Stimulated activated CD8-positive, alpha-beta memory T cell treated with anti-CD3 and anti-CD28 coated beads, Interleukin-4, amount 100 ng/mL, for 48 hours (primary cell): ENCODE results near the gene CCL22.
"Not testable (repeated sequence)": the region's sequence is repeated elsewhere in the genome, so short reads cannot be mapped to it uniquely, and the experiment has no call there.

ENCODE experiments used
- DNase-seq: peaks from one replicate; pipeline ENCODE4 v3.0.0-alpha.2; 2020

The CCL22 gene

GRCh38 chr16:57396786-57397185 is 38.2 kb downstream of the CCL22 start:
- no peak for DNase-seq

- not testable (repeated sequence) for DNase-seq
These were observed 38.9 kb downstream of the CCL22 start for GRCh38 chr16:57397493-57397892.

GRCh38 chr16:57401943-57402640 is 43.5 kb downstream of the CCL22 start:
- DNase-seq = no peak

DNA sequence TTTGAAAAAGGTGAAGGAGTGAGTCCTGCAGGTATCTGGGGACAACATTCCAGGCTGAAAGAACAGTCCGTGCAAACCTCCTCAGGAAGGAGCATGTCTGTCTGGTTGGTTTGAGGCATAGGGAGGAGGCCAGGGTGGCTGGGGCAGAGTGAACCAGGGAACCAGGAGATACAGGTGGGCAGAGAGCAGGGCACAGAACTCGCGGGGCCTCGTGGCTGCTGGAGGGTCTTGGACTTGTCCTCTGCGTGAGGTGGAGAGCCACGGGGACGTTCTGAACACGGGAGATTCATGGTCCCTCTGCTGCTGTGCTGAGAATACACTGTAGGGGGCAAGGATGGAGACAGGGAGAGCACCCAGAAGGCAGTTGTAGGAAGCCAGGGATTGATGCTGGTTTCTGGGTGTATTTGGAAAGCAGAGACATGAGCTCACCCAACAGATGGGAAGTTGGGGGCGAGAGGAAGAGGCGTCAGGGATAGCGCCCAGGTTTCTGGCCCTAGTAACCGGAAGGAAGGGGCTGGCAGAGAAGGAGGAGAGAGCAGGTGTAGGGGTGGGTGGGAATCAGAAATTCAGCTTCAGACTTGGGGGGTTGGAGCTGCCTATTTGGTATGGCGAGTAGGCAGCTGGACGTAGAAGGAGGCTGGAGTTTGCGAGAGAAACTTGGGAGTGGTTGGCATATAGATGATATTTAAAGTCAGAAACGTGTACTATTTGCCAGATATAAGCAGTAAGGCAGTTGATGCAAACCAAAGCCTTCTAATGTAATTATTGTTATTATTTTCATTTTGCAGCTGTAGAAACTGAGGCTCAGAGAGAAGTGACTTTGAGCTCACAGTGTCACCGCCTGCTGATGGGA is 45.6 kb downstream of the CCL22 start, which contains the start of gene CCL17:
TSS of gene CCL17 (plus strand) at position 803 of the 853 bp plus-strand sequence. CDS start 9,166 bp downstream, outside the sequence.
- DNase-seq = no peak

DNA sequence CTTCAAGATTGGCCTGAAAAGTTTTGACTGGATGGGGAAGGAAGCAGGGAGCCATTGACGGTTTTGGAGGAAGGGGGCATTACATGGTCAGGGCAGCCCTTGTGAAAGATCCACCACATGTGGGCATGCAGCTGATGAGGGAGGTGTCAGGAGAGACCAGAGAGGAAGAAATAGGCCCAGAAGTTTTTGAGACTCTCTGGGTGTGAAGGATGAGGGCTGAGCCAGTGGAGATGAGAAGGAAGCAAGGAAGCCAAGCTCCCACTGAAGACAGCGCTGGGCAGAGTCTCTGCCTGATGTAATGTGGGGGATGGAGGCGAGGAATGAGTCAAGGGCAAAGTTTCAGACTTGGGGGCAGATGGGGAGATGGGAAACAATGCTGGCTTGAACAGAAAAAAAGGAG is 46.5 kb downstream of the CCL22 start:
- no peak for DNase-seq

GRCh38 chr16:57406881-57407280 is 48.3 kb downstream of the CCL22 start:
- no peak for DNase-seq

GRCh38 chr16:57407521-57408353 is 49.2 kb downstream of the CCL22 start:
- DNase-seq = no peak

DNA sequence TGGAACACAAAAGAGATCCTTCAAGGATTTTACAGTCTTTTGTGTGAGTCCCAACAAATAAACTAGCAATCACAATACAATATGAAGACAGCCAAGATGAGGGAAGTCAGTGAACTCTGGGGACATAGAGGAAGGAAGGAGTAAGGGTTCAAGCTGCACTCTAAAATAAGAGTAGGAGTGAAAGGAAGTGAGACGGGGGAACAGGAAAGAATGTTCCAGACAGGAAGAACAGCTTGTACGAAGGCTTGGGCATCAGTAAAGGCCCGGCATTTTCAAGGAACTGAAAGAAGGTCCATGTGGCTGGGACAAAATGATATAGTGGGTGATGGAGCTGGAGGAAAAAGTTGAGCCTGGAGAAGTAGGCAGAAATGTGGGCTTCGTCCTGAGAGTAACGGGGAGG is 50.5 kb downstream of the CCL22 start:
- DNase-seq = no peak

DNA sequence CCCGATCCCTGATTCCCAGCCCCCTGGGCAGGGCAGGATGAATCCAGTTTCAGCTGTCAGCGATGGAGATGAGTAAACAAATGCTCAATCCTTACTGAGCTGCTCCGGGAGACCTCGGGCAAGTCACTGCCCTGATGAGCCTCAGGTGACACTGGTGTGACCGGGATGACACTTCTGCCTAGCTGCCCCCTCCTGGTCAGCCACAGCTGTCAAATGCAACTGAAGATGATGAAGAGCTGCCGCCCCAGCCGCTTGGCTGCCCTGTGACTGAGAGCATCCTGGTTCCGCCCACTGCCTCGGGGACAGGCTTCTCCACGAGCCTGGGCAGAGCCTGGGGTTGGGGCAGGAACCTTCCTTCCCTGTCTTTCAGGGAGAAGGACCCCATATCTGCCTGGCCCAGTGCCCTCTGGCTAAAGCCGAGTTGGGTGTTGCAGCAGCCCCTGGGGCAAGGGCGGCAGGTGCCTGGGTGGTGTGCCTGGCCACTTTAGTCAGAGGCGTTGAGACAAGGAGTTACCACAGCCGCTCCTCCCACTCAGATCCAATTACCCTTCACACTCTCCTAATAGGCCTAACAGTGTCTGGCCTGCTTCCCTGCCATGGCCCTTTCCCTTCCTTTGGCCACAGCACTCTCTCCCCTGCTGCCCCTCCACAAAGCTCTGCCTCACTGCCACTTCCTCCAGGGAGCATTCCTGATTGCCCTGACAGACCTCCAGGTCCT is 51.4 kb downstream of the CCL22 start:
- DNase-seq = no peak

GRCh38 chr16:57411362-57411976 is 52.9 kb downstream of the CCL22 start:
- DNase-seq = no peak

DNA sequence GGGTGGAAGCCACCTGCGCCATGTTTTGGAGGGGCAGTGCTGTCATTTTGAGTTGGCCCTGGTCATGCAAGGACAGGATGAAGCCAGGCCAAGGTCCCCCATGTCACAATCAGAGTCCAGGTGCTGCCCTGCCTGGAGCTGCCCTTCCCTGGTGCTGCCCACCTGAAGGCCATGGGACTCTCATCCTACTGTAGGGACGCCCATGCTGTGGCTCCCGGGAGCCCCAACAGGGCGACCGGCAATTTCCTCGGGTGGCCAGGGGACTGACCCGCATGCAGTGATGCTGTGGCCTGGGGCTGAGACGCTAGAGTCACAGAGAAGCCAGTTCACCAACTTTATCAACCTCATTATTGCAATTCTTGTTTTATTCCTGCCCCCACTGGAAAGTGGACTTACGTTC is 54.0 kb downstream of the CCL22 start:
- no peak for DNase-seq

DNA sequence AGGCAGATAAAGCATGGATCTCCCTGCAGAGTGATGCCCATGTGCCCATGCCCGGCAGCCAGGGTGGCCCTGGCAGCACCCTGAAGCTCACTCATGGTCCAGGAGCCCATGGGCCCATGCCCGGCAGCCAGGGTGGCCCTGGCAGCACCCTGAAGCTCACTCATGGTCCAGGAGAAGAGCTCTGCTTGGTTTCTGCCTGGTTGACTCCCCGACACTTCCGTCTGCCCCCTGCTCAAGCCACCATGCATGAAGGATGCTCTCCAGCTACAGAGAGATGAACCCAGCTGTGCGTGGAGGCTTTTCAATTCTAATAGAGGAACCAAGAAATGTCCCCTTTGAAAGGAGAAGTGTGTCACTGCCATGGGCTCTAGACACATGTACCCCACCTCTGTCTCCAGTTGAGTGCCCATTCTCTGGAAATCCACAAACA is 54.7 kb downstream of the CCL22 start:
- no peak for DNase-seq

DNA sequence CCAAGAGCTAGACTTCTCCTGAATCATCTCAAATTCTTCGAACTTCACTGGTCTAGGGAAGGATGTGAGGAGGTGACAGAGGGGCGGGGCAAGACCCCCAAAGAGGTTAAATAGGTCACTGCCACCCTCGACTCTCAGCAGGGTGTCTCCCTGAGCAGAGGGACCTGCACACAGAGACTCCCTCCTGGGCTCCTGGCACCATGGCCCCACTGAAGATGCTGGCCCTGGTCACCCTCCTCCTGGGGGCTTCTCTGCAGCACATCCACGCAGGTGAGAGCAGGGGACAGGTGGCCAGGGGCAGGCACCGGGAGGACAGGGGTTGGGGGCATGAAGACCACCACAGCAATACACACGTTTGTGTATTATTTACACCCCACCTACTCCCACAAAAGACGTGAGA is 55.1 kb downstream of the CCL22 start:
- DNase-seq = no peak
